Measurements from ENCODE around the gene FARP1.

Gene FARP1

DNA sequence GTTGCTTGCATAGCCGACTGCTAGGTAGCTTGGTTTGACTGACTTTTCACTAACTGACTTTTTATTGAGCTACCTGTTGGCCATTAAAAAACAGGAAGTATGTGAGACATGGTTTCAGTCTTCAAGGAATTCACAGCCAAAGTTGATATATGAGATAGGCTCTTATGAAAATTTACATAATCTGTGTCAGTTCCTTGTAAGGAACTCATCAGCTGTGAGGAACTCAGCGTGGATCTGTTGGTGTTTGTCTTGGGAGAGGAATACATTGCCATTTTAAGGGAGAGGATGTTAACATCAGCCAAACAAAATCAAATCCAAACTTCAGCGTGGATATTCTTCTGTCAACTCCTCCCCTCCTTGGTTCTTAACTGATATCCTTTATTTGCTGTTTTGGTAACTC lies 32.1 kb downstream of the FARP1 start:
- DNase-seq: no peak

DNA sequence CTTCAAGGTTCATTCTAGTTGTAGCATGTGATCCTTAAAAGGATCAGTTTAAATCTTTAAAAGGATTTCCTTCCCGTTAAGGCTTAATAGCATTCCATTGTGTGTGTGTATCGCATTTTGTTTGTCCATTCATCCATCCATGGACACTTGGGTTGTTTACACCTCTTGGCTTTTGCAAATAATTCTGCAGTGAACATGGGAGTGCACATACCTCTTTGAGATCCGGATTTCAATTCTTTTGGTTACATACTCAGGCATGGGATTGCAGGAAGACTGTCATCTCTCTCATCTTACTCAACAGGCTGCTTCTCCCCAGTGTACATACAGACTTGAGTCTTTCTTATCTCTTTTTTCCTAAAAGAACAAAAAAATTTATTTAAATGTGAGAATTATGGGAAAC lies 32.9 kb downstream of the FARP1 start:
- DNase-seq: no peak

DNA sequence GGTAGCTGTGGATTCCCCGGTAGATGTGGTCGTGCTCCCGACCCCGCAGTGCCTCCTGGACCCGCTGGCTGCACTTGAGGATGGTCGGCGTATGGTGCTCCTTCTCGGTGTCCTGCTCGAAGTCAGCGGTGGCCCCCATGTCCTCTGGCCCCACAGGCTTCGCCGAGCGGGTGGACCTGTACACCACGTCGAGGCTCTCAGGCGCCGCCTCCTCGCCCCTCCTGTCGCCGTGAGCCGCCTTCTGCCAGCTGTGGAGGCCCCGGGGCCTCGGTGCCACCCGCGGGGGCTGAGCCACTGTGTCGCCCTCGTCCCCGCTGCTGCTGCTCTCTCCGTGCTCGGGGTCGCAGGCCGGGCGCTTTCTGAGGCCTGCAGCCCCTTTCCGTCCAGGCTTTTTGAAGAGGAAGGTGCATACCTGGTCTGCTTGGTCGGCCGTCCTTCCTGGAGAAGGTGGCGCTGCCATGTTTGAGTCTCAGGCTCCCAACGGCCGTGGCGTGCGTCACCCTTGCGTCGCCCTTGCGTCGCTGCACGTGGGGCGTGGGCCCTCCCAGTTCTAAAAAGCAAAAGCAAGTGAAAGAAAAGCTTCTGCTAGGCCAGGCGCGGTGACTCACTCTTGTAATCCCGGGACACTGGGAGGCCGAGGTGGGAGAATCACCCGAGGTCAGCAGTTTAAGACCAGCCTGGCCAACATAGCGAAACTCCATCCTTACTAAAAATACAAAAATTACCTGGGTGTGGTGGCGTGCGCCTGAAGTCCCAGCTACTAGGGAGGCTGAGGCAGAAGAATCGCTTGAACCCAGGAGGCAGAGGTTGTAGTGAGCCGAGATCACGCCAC lies 34.1 kb downstream of the FARP1 start, which contains the start of gene RNF113B:
Gene RNF113B, minus strand, starts transcription at position 493 of the 832 bp plus-strand sequence. Its CDS starts 33 bp downstream, at position 460.
- no peak for DNase-seq

DNA sequence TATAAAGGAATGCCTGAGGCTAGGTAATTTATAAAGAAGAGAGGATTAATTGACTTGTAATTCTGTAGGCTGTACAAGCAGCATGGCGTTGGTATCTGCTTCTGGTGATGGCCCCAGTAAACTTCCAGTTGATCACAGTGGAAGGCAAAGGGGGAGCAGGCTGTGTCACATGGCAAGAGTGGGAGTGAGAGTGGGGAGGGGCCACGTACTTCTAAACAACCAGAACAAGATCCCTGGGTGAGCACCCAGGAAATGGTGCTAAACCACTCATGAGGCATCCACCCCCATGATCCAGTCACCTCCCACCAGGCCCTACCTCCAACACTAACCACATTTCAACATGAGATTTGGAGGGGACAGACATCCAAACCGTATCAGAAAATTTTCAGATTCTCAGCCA lies 37.2 kb downstream of the FARP1 start:
- no peak for DNase-seq

DNA sequence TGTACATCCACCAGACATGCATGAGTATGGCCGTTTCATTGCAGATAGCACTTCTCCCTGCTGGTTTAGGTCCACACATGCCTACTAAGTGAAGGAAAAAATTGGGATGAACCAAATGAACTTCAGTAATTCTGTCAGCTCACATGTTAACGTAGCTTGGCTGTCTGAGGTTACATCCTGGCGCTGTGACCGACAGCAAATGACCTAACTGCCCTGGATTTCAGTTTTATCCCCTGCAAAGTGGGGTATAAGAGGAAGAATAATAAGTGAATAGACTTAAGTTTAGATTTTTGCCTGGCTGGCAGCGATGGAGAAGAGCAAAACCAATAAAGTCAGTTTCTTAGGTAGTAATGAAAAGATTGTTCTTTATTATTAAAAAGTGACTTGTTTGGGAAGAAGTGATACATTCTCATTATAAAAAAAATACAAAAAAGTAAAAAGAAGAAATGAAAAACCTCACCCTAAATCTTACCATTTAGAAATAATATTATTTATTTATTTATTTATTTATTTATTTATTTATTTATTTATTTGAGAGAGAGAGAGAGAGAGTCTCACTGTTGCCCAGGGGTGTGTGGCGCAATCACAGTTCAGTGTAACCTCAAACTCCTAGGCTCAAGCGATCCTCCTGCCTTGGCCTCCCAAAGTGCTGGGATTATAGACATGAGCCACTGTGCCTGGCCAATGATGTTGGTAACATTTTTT lies 38.4 kb downstream of the FARP1 start:
- DNase-seq: no peak

DNA sequence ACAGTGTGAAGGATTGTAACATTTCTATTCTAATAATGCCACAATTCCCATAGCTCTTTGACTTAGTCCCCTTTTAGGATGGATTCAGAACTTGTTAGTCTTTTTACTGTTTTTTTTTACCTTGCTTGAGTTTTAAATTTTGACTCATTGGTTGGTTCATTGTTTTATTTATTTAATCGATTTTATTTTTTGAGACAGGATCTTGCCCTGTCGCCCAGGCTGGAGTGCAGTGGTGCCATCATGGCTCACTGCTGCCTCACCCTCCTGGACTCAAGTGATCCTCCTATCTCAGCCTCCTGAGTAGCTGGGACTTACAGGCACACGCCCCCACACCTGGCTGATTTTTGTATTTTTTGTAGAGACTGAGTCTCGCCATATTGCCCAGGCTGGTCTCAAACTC lies 39.3 kb downstream of the FARP1 start:
- no peak for DNase-seq

DNA sequence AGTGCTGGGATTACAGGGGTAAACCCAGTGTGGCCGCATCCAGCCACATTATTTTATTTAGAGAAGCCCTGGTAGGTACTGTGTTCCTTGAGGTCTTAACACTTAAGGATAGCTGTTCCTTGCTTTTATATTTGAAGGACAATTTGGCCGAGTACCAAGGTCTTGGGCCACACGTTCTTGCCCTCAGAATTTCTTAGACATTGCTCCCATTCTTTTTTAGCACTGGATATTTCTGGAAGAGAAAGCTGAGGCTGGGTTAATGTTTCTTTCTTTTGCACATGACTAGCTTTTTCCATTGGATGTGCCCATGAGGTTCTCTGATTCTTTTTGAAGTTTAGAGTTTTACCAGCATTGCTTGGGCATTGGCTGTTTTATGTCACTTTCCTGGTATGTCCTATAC lies 39.7 kb downstream of the FARP1 start:
- no peak for DNase-seq

DNA sequence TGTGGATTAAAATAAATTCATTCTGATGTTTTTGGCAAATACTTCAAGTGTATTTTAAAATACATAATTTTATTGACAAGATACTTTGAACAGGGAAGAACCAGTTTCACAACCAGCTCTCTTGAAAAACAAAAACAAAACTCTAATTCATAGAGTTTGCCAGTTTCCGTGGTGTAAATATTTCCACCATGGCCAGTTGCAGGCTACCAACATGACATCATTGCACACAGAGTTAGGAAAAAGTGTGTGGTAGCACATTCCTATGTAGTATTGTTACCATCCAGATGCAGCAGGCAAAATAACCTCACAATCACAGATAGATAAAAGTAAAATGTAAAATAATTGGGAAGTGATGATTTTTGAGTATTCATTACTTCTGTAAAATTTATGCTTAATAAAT lies 41.9 kb downstream of the FARP1 start:
- DNase-seq: no peak

DNA sequence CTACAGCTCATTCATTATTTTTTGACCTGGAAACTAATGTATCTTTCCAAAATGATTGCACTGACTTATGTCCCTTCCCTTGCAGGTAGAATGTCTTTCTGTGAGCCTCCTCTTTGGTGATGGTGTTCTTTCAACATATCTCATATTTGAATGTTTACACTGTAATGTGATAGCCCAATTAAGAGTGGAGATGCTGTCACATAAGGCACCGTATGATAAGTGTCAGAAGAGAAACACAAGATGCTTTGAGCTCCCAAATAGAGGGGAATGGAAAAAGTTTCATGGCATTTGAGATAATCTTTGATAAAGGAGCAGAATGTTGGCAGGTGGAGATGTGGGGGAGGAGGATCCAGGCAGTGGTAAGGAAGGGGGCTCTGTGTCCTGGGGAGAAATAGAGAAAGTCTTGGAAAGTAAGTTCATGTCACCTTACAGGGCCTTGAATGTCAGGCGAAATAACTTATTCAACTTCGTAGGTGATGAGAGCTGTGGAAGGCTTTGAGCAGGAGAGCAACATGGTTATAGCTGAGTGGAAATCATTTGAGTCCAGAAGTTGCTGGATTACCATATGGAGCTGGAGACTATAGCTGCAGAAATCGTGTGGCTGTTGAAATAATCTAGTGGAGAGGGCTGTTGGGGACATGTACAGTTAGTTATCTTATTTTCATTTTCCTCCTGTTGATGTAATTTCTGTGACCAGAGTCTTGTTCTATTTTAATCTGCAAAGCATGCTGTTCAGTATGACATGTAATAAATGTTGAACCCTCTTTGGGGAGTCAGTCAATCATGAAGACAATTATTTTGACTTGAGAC lies 44.5 kb downstream of the FARP1 start:
- DNase-seq: no peak

DNA sequence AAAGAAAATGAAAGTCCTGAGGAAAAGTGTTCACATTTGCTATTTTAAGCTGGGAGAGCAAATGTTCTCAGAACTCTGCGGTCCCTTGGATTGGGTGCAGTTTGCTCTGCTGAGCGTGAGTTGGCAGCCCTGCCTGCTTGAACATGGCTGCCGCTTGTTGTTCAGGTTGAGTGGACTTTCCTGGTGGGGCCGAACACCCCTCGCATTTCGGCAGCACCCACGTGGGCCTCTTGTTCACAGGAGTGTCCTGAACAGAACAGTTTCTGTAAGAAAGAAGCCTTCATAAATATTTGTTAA lies 45.0 kb downstream of the FARP1 start:
- DNase-seq: no peak

DNA sequence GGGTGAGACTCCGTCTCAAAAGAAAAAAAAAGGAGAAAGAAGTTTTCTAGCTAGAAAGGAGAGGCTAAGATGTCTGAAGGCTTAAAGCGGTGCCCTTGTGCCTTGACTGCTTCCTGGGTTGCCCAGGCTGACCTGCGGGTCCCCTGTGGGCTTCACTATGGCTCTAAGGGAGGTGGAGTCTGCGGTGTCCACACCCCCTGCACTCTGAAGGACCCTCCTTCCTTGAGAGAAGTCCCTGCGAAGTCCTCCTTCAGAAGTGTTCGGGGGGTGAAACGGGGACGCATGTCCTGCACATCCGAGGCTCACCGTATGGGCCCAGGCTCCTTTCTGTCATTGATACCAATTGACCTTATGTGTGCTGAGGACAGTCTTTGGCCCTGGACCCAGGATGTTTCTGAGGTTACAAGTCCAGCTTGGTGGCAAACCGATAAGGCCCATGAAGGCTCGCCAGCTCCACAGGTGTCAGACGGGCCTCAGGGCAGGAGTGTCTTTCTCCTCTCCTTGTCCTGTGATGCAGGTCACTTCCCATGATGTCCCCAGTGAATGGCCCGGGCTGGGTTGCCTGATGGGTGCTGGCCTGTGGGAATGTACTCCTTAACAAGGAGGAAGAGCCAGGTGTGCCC lies 45.8 kb downstream of the FARP1 start:
- no peak for DNase-seq

DNA sequence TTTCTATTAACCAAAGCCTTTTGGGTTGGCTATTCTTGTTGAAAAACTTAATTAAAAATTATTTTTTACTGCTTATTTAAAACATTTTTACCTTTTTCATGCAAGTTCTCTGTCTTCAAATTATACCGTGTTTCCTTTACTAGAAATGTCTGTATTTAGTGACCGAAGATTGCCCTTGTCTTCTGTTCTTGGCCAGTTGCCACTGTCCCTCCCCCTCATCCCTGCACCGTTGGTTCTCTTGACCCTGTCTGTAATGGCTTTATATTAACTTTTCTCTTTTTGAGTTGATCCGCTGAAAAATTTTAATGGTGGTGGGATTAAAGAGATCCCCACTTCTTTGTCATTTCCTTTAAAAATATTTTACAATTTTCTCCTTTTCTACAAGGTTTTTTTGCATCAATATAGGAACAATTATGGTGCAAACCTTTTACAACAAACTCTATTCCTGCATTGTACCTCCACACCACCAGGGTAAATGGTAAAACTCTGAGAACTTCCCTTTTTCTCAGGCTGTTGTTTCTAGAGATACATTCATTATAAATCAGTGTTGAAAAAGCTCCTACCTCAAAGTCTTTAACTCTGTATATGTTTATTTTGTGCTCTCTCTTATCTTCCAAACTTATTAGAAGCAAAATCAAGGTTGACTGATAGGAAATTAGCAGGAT lies 47.1 kb downstream of the FARP1 start:
- DNase-seq: no peak

DNA sequence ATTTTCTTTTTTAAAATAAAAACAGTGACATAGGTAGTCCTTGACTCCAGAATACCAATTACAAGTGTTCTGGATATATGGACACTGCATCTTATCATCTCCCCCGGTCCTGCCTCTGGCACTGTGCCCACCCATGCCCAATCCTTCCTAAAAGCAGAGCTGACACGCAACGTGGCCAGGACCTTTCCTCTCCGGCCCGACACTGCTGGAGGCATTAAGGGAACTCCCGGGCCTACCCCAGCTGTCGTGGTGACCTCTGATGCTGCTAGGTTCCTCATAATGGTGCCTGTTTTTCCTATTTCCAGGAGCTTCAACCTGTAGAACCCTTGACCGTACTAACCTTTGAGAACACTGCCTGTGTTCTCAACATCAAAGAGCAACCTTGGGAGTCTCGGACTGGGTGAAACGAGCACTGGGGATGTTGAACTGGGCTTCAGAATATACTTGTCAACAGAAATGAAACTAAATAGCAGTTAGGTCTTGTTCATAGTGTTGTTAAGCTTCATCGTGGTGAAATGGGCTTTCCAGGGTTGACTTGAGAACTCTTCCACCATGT lies 48.1 kb downstream of the FARP1 start:
- DNase-seq: no peak

DNA sequence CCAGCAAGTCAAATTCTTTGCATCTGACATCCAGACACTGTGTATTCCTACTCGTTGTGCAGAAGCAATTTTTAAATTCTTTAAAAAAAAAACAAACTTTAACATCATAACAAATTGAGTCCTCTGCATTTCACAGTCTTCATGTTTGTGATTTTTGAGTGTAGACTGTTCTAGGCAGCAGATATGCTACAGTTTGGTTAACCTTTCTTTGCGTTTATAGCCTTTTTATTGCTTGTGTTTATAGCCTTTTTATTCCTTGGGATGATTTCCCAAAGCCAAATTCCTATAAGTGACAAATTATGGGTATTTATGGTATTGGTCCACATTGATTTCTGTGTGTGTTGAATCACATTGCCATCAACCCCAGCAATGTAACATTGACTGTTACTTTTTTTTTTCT lies 49.1 kb downstream of the FARP1 start:
- no peak for DNase-seq

DNA sequence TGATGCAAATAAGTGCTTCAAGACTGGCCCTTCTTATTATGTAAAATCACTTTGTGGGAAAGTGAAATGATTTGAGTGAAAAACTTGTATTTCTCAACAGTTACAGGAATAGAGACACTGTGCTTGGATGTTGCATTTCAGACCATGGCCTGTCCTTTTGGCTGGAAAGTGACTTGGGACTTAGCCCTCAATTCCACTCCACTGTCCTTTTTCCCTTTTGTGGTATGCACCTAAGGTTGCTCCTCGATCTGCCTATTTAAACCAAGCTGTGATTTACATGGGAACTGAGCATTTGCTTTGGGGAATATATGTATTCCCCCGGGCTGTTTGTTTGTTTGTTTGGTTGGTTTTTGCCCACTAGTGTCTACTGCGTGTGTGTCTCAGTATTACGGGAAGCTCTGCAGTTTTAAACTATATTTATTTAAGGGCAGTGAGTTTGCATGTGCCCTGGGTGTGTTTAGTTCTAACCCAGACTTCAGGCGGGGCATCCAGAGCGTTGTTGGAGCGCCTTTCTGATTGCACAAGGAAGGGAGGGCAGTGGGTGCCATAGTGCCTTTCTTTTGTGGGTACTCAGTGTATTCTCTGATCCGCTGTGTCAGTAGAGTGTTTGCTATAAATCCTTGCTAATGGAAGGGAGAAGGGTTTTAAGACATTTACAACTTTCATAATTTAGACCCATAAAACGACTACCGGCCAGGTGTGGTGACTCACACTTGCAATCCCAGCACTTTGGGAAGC lies 52.3 kb downstream of the FARP1 start:
- no peak for DNase-seq

DNA sequence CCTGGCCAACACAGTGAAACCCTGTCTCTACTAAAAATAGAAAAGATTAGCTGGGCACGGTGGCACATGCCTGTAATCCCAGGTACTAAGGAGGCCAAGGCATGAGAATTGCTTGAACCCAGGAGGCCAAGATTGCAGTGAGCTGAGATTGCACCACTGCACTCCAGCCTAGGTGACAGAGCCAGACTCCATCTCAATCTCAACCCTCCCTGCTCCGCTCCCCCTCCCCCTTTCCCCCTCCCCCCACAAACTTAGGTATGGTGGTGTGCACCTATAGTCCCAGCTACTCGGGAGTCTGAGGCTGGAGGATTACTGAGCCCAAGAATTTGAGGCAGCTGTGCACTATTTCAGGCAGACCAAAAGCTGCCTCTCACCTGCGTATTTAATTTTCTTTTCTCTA lies 55.8 kb downstream of the FARP1 start:
- DNase-seq: no peak

DNA sequence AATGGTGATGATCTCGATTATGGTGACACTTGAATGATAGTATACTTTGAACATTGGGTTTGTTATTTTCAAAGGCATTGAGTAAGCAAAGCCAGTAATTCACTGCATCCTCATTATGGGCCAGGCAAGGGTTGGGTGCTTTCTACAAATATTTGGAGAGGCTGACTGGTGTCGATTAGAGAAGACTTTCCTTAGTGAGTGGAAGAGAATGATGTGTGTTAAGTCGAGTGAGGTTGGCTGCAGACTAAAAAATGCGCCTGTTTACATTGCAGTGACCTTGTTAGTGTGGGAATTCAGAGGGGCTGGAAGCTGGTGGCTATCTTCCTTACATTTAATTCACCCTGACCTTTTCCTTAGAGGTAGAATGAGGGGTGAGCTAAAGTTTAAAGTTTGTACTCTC lies 56.6 kb downstream of the FARP1 start:
- no peak for DNase-seq

DNA sequence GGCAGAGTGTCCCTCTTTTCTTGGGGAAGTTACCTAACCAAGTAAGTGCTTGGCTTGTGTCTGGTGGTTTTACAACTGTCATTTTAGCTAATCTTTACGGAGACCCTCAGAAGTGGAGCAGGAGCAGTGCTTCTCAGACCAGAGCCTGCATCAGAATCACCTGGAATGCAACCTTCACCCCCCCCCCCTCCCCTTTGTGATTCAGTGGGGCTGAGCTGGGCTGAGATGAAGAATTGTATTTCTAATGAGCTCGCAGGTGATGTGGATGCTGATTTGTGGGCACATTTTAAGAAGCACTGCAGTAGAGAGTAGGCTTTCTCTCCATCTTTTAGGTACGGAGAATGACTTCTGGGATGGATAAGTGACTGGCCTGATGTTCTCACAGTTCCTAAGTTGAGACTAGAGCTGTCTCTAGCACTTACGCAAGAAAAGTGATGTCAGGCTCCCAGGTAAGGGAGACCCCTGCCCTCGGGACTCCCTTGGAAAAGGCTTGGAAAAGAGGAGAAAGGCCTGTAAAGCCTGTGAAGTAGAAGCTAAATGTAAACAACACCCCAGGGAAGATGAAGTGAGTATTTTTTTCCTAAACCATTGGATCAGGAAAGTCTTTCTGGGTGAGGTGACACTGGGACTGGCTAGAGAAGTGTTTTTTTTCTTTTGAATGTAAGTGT lies 57.5 kb downstream of the FARP1 start:
- DNase-seq: no peak

DNA sequence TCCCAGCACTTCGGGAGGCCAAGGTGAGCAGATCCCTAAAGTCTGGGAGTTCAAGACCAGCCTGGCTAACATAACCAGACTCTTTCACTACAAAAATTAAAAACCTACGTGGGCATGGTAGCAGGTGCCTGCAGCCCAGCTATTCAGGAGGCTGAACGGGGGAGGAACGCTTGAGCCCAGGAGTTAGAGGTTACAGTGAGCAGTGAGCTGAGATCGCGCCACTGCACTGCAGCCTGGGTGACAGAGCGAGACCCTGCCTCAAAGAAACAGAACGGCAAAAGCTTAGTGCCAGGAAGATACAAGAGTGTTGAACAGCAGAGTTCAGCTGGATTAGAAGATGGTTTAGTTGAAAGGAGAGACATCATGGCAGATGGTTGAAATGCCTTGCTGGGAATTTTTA lies 58.3 kb downstream of the FARP1 start:
- no peak for DNase-seq

DNA sequence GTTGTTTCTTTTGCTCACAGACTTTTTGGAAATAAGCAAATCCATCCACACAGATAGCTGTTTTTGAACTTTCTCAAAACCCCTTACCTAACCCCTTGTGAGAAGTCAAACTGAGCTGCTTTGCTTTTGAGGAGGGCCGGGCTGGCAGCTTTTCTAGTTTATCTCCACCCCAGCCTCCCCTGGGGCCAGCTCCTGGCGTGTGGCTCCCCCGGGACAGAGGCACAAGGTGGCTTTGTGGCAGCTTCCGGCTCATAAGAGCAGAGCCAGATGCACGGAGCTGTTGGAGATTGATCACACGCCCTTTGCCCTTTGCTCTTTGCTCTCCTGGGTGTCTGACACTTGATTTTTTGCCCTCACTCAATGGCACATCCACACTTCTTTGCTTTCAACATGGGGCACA lies 59.1 kb downstream of the FARP1 start:
- no peak for DNase-seq

Measured in retina (tissue), 1 donor.